KMS-11 (cell line): Measurements from ENCODE around the gene CRACDL.

Experiments
- H2AFZ ChIP-seq: fragments of 200-600 bp; sonication (generic); 2 replicates; pipeline ENCODE4 v1.6.1; 2016; ENCODE audit warnings: antibody characterized with exemption, mixed run types, low read depth
- H3K27ac ChIP-seq: fragments of 200-600 bp; sonication (generic); 2 replicates; pipeline ENCODE4 v1.6.1; 2016; ENCODE audit warnings: mild to moderate bottlenecking, mixed run types
- H3K27me3 ChIP-seq: fragments of 200-600 bp; sonication (generic); 2 replicates; pipeline ENCODE4 v1.6.1; 2017; ENCODE audit warnings: mild to moderate bottlenecking, low read depth, mixed run types, moderate library complexity; ENCODE audit not compliant: insufficient read depth
- H3K36me3 ChIP-seq: fragments of 200-600 bp; sonication (generic); 2 replicates; pipeline ENCODE4 v1.6.1; 2017; ENCODE audit warnings: mild to moderate bottlenecking, mixed run types; ENCODE audit not compliant: insufficient read depth
- H3K4me1 ChIP-seq: fragments of 200-600 bp; sonication (generic); 2 replicates; pipeline ENCODE4 v1.6.1; 2016; ENCODE audit warnings: mild to moderate bottlenecking, low read depth, mixed run types; ENCODE audit not compliant: poor library complexity, severe bottlenecking
- H3K4me2 ChIP-seq: fragments of 200-600 bp; sonication (generic); 2 replicates; pipeline ENCODE4 v1.7.0; 2016; ENCODE audit warnings: mild to moderate bottlenecking, mixed run types
- H3K4me3 ChIP-seq: fragments of 200-600 bp; sonication (generic); IDR thresholded peaks from 2 replicates; pipeline ENCODE4 v1.6.1; 2017; ENCODE audit warnings: low read depth, low read length, mixed read lengths; ENCODE audit not compliant: insufficient read depth
- H3K79me2 ChIP-seq: fragments of 200-600 bp; sonication (generic); 2 replicates; pipeline ENCODE4 v1.6.1; 2016; ENCODE audit warnings: low read depth, mixed run types; ENCODE audit not compliant: insufficient read depth
- H3K9ac ChIP-seq: fragments of 200-600 bp; sonication (generic); 2 replicates; pipeline ENCODE4 v1.6.1; 2016; ENCODE audit warnings: mild to moderate bottlenecking, mixed run types
- H4K20me1 ChIP-seq: fragments of 200-600 bp; sonication (generic); 2 replicates; pipeline ENCODE4 v1.6.1; 2016; ENCODE audit warnings: mild to moderate bottlenecking, mixed run types; ENCODE audit not compliant: insufficient read depth
- CTCF ChIP-seq: fragments of 200-600 bp; sonication (generic); conservative IDR thresholded peaks from 2 replicates; pipeline ENCODE4 v1.6.1; 2017; ENCODE audit warnings: low read depth, mild to moderate bottlenecking, antibody characterized with exemption, low read length, moderate library complexity, mixed read lengths

CRACDL gene

GRCh38 chr2:98935777-98936352, at the start of gene CRACDL:
Gene CRACDL, minus strand, starts transcription at chr2:98936225. Its CDS starts 89,425 bp downstream, at chr2:98846800.
- Histone ChIP-seq H3K27ac (no peak within 1 kb of the TSS), H3K4me3 (no peak within 1 kb of the TSS), H3K4me2 (no peak within 1 kb of the TSS)

GRCh38 chr2:98975611-98976010, 39.6 kb upstream of the CRACDL start:
- no peaks in the 10 kb centered on the region for H3K27me3 ChIP-seq
- no peak overlapping the region for H3K9ac ChIP-seq
- no peak overlapping the region for H2AFZ ChIP-seq
- H4K20me1 ChIP-seq, result no peaks in the 10 kb centered on the region
- no peak overlapping the region for H3K4me3 ChIP-seq
- H3K36me3 ChIP-seq, result no peaks in the 10 kb centered on the region
- no peak overlapping the region for H3K27ac ChIP-seq
- no peak overlapping the region for H3K4me2 ChIP-seq
- no peak for TF ChIP-seq CTCF
- H3K4me1 ChIP-seq, result no peaks in the 10 kb centered on the region
- no peaks in the 10 kb centered on the region for H3K79me2 ChIP-seq

More at GRCh38 chr2:98935777-98936352, at the start of gene CRACDL:
- Histone ChIP-seq H3K79me2 (no peaks in the 10 kb centered on the region), H3K9ac (no peak within 1 kb of the TSS), H2AFZ (no peak within 1 kb of the TSS), H3K36me3 (no peaks in the 10 kb centered on the region), H3K4me1 (no peaks in the 10 kb centered on the region), H4K20me1 (no peaks in the 10 kb centered on the region), H3K27me3 (no peaks in the 10 kb centered on the region)
- no peak for TF ChIP-seq CTCF

GRCh38 chr2:98972582-98973167, 36.6 kb upstream of the CRACDL start:
- H3K4me1 ChIP-seq, result no peaks in the 10 kb centered on the region
- H3K27me3 ChIP-seq, result no peaks in the 10 kb centered on the region
- H3K79me2 ChIP-seq, result no peaks in the 10 kb centered on the region
- no peaks in the 10 kb centered on the region for H4K20me1 ChIP-seq
- no peaks in the 10 kb centered on the region for H3K36me3 ChIP-seq
- no peak overlapping the region for H2AFZ ChIP-seq
- H3K9ac ChIP-seq, result no peak overlapping the region
- H3K4me2 ChIP-seq, result no peak overlapping the region
- no peak for TF ChIP-seq CTCF
- no peak overlapping the region for H3K27ac ChIP-seq
- no peak overlapping the region for H3K4me3 ChIP-seq

GRCh38 chr2:98959810-98960507, 23.9 kb upstream of the CRACDL start:
- Histone ChIP-seq H2AFZ (no peak overlapping the region), H3K4me1 (no peaks in the 10 kb centered on the region), H3K4me2 (no peak overlapping the region), H3K36me3 (no peaks in the 10 kb centered on the region), H3K27me3 (no peaks in the 10 kb centered on the region), H3K4me3 (no peak overlapping the region), H3K27ac (no peak overlapping the region), H4K20me1 (no peaks in the 10 kb centered on the region), H3K9ac (no peak overlapping the region), H3K79me2 (no peaks in the 10 kb centered on the region)
- TF ChIP-seq CTCF, result no peak
